Karpas-422 (cell line): ENCODE results near the gene IFT27. TPM values are rescaled to one million over a fixed set of nuclear protein-coding genes. Genes with fewer than 3 reads are reported as not detected.
A peak's percentile ranks its signal among the peaks of the same experiment; 100 is the strongest.

ENCODE experiments used
- DNase-seq: peaks from one replicate; pipeline ENCODE4 v3.0.0-alpha.2; 2015
- H2AFZ ChIP-seq: fragments of 200-600 bp; sonication (generic); 2 replicates; pipeline ENCODE4 v1.6.1; 2014; ENCODE audit warnings: antibody characterized with exemption, low read length, mixed read lengths
- H3K27ac ChIP-seq: fragments of 200-600 bp; sonication (generic); 2 replicates; pipeline ENCODE4 v1.5.1; 2014; ENCODE audit warnings: mild to moderate bottlenecking, low read length, moderate library complexity
- H3K27me3 ChIP-seq: fragments of 200-600 bp; sonication (generic); 2 replicates; pipeline ENCODE4 v1.6.1; 2014; ENCODE audit warnings: low read length, mixed read lengths
- H3K36me3 ChIP-seq: fragments of 200-600 bp; sonication (generic); 2 replicates; pipeline ENCODE4 v1.6.1; 2014; ENCODE audit warnings: low read length, mixed read lengths; ENCODE audit not compliant: insufficient read depth
- H3K4me1 ChIP-seq: fragments of 200-600 bp; sonication (generic); 2 replicates; pipeline ENCODE4 v1.6.1; 2014; ENCODE audit warnings: mild to moderate bottlenecking, low read length, mixed read lengths
- H3K4me2 ChIP-seq: fragments of 200-600 bp; sonication (generic); 2 replicates; pipeline ENCODE4 v1.6.1; 2014; ENCODE audit warnings: low read length, low read depth, mild to moderate bottlenecking; ENCODE audit not compliant: poor library complexity, severe bottlenecking
- H3K4me3 ChIP-seq: fragments of 200-600 bp; sonication (generic); 2 replicates; pipeline ENCODE4 v1.5.1; 2014; ENCODE audit warnings: mild to moderate bottlenecking, antibody characterized with exemption, low read length, mixed read lengths
- H3K79me2 ChIP-seq: fragments of 200-600 bp; sonication (generic); 2 replicates; pipeline ENCODE4 v1.6.1; 2014; ENCODE audit warnings: mild to moderate bottlenecking, low read length, mixed read lengths
- H3K9ac ChIP-seq: fragments of 200-600 bp; sonication (generic); 2 replicates; pipeline ENCODE4 v1.6.0; 2014; ENCODE audit warnings: low read length
- H3K9me2 ChIP-seq: fragments of 200-600 bp; sonication (generic), shearing (Covaris generic); replicated peaks from 2 replicates; pipeline ENCODE4 v1.6.0; 2014; ENCODE audit warnings: mild to moderate bottlenecking, low read length, moderate library complexity; ENCODE audit not compliant: insufficient read depth
- H3K9me3 ChIP-seq: fragments of 300-700, 200-600 bp; sonication (generic); 2 replicates; pipeline ENCODE4 v1.6.1; 2014; ENCODE audit warnings: low read length, mixed read lengths
- H4K20me1 ChIP-seq: fragments of 200-600 bp; sonication (generic); 2 replicates; pipeline ENCODE4 v1.6.1; 2014; ENCODE audit warnings: mild to moderate bottlenecking, antibody characterized with exemption, low read length, low read depth; ENCODE audit not compliant: insufficient read depth
- total RNA-seq: library from RNA; depleted of rRNA; stranded (reverse); fragments of >200 nt; shearing (Covaris generic); gene quantifications from 2 replicates; pipeline ENCODE4 v1.2.3, GENCODE V29; 2014; ENCODE audit warnings: low replicate concordance

Gene IFT27
- total RNA-seq, 1 experiment from 2014 or later, result 10.9 TPM

DNA sequence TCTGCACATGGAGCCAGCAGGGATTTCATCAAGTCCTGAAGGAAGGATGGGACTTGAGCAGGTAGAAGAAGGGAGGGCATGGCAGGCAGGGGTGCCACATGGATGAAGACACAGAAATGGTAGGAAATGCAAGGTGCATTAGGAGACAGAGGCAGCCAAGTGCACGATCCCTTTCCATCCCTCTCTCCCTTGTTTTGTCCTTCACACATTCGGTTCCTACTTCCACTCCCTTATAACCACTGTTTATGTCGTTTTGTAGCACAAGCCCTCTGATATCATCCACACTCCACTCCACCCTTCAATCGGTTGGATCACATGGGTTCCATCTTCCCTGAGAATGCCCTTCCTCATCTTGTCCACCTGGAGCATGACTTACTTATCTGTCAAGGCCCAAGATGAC, 35.2 kb downstream of the IFT27 start:
- Histone ChIP-seq H2AFZ (0 out of 2 replicates have a peak overlapping the region, but pooled peaks have one; percentile 53), H3K27me3 (no peaks in the 10 kb centered on the region), H3K9ac (no peak overlapping the region), H3K4me2 (no peak overlapping the region), H4K20me1 (no peaks in the 10 kb centered on the region), H3K9me2 (no peaks in the 10 kb centered on the region), H3K79me2 (no peaks in the 10 kb centered on the region), H3K4me3 (no peak overlapping the region), H3K9me3 (no peaks in the 10 kb centered on the region), H3K4me1 (no peaks in the 10 kb centered on the region), H3K36me3 (no peaks in the 10 kb centered on the region), H3K27ac (no peak overlapping the region)
- DNase-seq, result no peak

- H3K4me1 ChIP-seq, result no peaks in the 10 kb centered on the region
- no peaks in the 10 kb centered on the region for H3K9me3 ChIP-seq
- H3K79me2 ChIP-seq, result no peaks in the 10 kb centered on the region
- no peak overlapping the region for H2AFZ ChIP-seq
- H3K4me3 ChIP-seq, result no peak overlapping the region
- H3K4me2 ChIP-seq, result no peak overlapping the region
- H3K27me3 ChIP-seq, result no peaks in the 10 kb centered on the region
- no peaks in the 10 kb centered on the region for H4K20me1 ChIP-seq
- H3K36me3 ChIP-seq, result no peaks in the 10 kb centered on the region
- no peak overlapping the region for H3K27ac ChIP-seq
- no peak for DNase-seq
- no peak overlapping the region for H3K9ac ChIP-seq
- H3K9me2 ChIP-seq, result no peaks in the 10 kb centered on the region
Observed at GRCh38 chr22:36739185-36739584, 36.7 kb downstream of the IFT27 start.

DNA sequence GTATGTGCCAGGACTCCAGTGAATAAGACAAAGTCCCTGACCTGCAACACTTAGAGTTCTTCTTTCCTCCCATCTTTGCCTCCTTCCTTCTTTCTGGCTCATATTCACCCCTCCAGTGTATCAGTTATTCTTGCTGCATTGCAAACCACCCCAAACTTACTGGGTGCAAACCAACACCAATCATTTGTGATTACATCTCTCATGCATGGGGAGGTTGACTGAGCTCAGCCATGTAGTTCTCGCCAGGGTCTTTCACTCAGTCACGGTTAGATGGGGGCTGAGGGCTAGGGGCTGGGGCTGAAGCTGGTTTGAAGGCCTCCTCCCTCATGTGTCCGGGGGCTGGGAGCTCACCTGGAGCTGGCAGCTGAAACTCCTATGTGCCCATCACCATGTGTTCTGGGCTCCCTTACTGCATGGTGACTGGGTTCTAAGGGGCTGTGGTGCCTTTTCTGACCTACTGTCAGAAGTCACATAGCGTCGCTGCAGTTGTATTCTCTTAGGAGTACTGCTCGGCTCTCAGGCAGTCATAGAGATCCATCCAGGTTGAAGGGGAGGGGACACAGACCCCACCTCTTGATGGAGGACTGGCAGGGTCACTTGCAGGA, 37.4 kb downstream of the IFT27 start:
- no peak overlapping the region for H3K9ac ChIP-seq
- no peaks in the 10 kb centered on the region for H3K27me3 ChIP-seq
- H3K4me2 ChIP-seq, result no peak overlapping the region
- H3K9me2 ChIP-seq, result no peaks in the 10 kb centered on the region
- H3K79me2 ChIP-seq, result no peaks in the 10 kb centered on the region
- no peaks in the 10 kb centered on the region for H4K20me1 ChIP-seq
- no peak overlapping the region for H3K27ac ChIP-seq
- H2AFZ ChIP-seq, result no peak overlapping the region
- no peaks in the 10 kb centered on the region for H3K4me1 ChIP-seq
- no peak overlapping the region for H3K4me3 ChIP-seq
- no peaks in the 10 kb centered on the region for H3K9me3 ChIP-seq
- no peaks in the 10 kb centered on the region for H3K36me3 ChIP-seq
- DNase-seq, result no peak

GRCh38 chr22:36737776-36738175, 38.1 kb downstream of the IFT27 start:
- no peak overlapping the region for H3K4me3 ChIP-seq
- H3K4me2 ChIP-seq, result no peak overlapping the region
- H3K27ac ChIP-seq, result no peak overlapping the region
- H2AFZ ChIP-seq, result no peak overlapping the region
- DNase-seq, result no peak
- H3K36me3 ChIP-seq, result no peaks in the 10 kb centered on the region
- H3K9me3 ChIP-seq, result no peaks in the 10 kb centered on the region
- no peaks in the 10 kb centered on the region for H3K9me2 ChIP-seq
- no peaks in the 10 kb centered on the region for H3K4me1 ChIP-seq
- no peaks in the 10 kb centered on the region for H3K79me2 ChIP-seq
- H4K20me1 ChIP-seq, result no peaks in the 10 kb centered on the region
- no peaks in the 10 kb centered on the region for H3K27me3 ChIP-seq
- no peak overlapping the region for H3K9ac ChIP-seq

- Histone ChIP-seq H2AFZ (no peak overlapping the region), H3K4me3 (no peak overlapping the region), H3K79me2 (no peaks in the 10 kb centered on the region), H4K20me1 (no peaks in the 10 kb centered on the region), H3K27me3 (no peaks in the 10 kb centered on the region), H3K27ac (no peak overlapping the region), H3K9ac (no peak overlapping the region), H3K4me1 (no peaks in the 10 kb centered on the region), H3K4me2 (no peak overlapping the region), H3K9me3 (no peaks in the 10 kb centered on the region), H3K36me3 (no peaks in the 10 kb centered on the region), H3K9me2 (no peaks in the 10 kb centered on the region)
- no peak for DNase-seq
Observed at GRCh38 chr22:36736701-36737320, 39.1 kb downstream of the IFT27 start.

DNA sequence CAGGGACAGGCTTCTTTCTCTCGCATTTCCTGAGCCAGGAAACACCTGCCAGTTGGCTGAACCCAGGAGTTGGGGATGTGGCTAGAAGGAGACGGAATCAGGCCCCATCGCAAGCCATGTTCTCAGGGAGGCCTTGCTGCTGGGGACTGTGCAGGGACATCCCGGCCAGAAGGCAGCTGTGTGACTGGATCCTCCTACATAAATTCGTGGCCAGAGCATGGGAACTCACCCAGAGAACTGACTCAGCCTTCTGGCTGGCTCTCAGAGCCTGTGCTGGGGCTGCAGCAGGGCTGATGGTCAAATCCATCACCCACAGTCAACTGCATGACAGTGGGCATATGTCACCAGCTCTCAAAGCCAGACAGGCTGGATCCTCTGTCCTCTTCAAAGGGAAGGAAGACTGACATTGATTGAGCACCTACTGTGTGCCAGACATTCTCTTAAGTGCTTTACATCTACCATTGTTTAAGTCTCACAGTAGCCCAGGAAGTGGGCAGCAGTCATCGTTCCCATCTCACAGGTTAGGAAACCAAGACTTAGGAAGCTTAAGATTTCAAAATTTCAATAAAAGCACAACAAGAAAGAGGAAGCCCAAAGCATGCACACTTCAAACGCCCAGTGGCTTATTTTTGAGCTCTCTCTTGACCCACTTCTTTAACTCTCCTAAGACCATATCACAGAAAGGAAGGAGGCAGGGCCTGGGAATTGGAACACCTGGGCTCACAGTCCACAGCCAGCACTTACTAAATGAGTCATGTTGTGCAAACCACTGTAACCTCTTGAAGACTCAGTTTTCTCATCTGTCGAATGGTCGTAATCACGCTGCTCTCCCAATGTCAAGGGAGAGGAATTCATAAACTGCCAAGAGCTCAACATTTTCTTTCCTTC, 41.5 kb downstream of the IFT27 start:
- no peaks in the 10 kb centered on the region for H3K27me3 ChIP-seq
- no peak overlapping the region for H3K4me2 ChIP-seq
- H3K4me3 ChIP-seq, result no peak overlapping the region
- no peaks in the 10 kb centered on the region for H3K4me1 ChIP-seq
- no peaks in the 10 kb centered on the region for H3K36me3 ChIP-seq
- H3K9ac ChIP-seq, result no peak overlapping the region
- H3K79me2 ChIP-seq, result no peaks in the 10 kb centered on the region
- no peak overlapping the region for H3K27ac ChIP-seq
- no peaks in the 10 kb centered on the region for H3K9me2 ChIP-seq
- no peak overlapping the region for H2AFZ ChIP-seq
- H3K9me3 ChIP-seq, result no peaks in the 10 kb centered on the region
- no peaks in the 10 kb centered on the region for H4K20me1 ChIP-seq
- no peak for DNase-seq

GRCh38 chr22:36733271-36733670, 42.6 kb downstream of the IFT27 start:
- no peaks in the 10 kb centered on the region for H3K36me3 ChIP-seq
- H3K4me2 ChIP-seq, result no peak overlapping the region
- no peak overlapping the region for H2AFZ ChIP-seq
- DNase-seq, result no peak
- H4K20me1 ChIP-seq, result no peaks in the 10 kb centered on the region
- no peak overlapping the region for H3K9ac ChIP-seq
- H3K79me2 ChIP-seq, result no peaks in the 10 kb centered on the region
- H3K27ac ChIP-seq, result no peak overlapping the region
- no peak overlapping the region for H3K4me3 ChIP-seq
- no peaks in the 10 kb centered on the region for H3K9me3 ChIP-seq
- no peaks in the 10 kb centered on the region for H3K4me1 ChIP-seq
- H3K9me2 ChIP-seq, result no peaks in the 10 kb centered on the region
- H3K27me3 ChIP-seq, result no peaks in the 10 kb centered on the region

- H3K4me3 ChIP-seq, result no peak overlapping the region
- no peak overlapping the region for H3K27ac ChIP-seq
- DNase-seq, result no peak
- H3K4me2 ChIP-seq, result no peak overlapping the region
- H3K36me3 ChIP-seq, result no peaks in the 10 kb centered on the region
- no peaks in the 10 kb centered on the region for H3K79me2 ChIP-seq
- no peak overlapping the region for H3K9ac ChIP-seq
- no peaks in the 10 kb centered on the region for H3K9me3 ChIP-seq
- no peaks in the 10 kb centered on the region for H3K27me3 ChIP-seq
- no peak overlapping the region for H2AFZ ChIP-seq
- H3K4me1 ChIP-seq, result no peaks in the 10 kb centered on the region
- no peaks in the 10 kb centered on the region for H3K9me2 ChIP-seq
- no peaks in the 10 kb centered on the region for H4K20me1 ChIP-seq
Observed at GRCh38 chr22:36732609-36733008, 43.3 kb downstream of the IFT27 start.
